Measurements from ENCODE around the gene RAB3B. TPM values are rescaled to one million over a fixed set of nuclear protein-coding genes. Genes with fewer than 3 reads are reported as not detected.
A peak's percentile ranks its signal among the peaks of the same experiment; 100 is the strongest.

The RAB3B gene
- total RNA-seq, 1 donor from 2014 or later = 20.4 TPM

- Histone ChIP-seq H3K9me3 (ENCODE audit: low read depth) (no peaks in the 10 kb centered on the region), H3K36me3 (no peaks in the 10 kb centered on the region), H3F3A (ENCODE audit: low read depth) (peaks cover 14% of the 10 kb centered on the region), H3K9ac (no peak overlapping the region), H3K27ac (no peak overlapping the region), H3K4me3 (peak overlapping the region; percentile 90), H2AFZ (replicated peaks) (peak overlapping the region; percentile 81), H4K20me1 (ENCODE audit: low read depth) (peaks cover 22% of the 10 kb centered on the region), H3K4me1 (peaks cover 10% of the 10 kb centered on the region), H3K79me2 (ENCODE audit: low read depth) (peaks cover 33% of the 10 kb centered on the region), H3K4me2 (peak overlapping the region; percentile 100), H3K27me3 (no peaks in the 10 kb centered on the region)
- DNase-seq (ENCODE audit: low spot score) = no peak
- TF ChIP-seq EZH2phosphoT487 (IDR thresholded peaks at IDR 0.05) = no peak
- TF ChIP-seq CTCF (IDR thresholded peaks at IDR 0.05) = no peak
- no peak for TF ChIP-seq EZH2 (IDR thresholded peaks at IDR 0.05)
- H3K36me3 Mint-ChIP-seq = peaks cover 9% of the 10 kb centered on the region
- H3K4me1 Mint-ChIP-seq = peaks cover 25% of the 10 kb centered on the region
- no peaks in the 10 kb centered on the region for H3K9me3 Mint-ChIP-seq
- peak overlapping the region; percentile 79 for H3K27ac Mint-ChIP-seq
- peak overlapping the region; percentile 94 for H3K4me3 Mint-ChIP-seq
- H3K27me3 Mint-ChIP-seq (ENCODE audit: insufficient read depth, low read depth) = no peaks in the 10 kb centered on the region
Observed at GRCh38 chr1:52034050-52034384, 43.5 kb upstream of the RAB3B start.

GRCh38 chr1:52033190-52034049 lies 42.9 kb upstream of the RAB3B start, which contains the start of gene KTI12:
Gene KTI12, minus strand, starts transcription at chr1:52033810. Its CDS starts 49 bp downstream, at chr1:52033761.
- peak within 1 kb of the TSS; percentile 81 for H2AFZ ChIP-seq (replicated peaks)
- peak within 1 kb of the TSS; percentile 64 for H3K9ac ChIP-seq
- H3K27me3 ChIP-seq = no peaks in the 10 kb centered on the region
- peak within 1 kb of the TSS; percentile 79 for H3K27ac Mint-ChIP-seq
- peaks cover 25% of the 10 kb centered on the region for H3K4me1 Mint-ChIP-seq
- peaks cover 10% of the 10 kb centered on the region for H3K4me1 ChIP-seq
- H3K36me3 ChIP-seq = no peaks in the 10 kb centered on the region
- H3K79me2 ChIP-seq (ENCODE audit: low read depth) = peaks cover 33% of the 10 kb centered on the region
- H3K27ac ChIP-seq = no peak within 1 kb of the TSS
- TF ChIP-seq EZH2phosphoT487 (IDR thresholded peaks at IDR 0.05) (no peak), EZH2 (IDR thresholded peaks at IDR 0.05) (no peak), CTCF (IDR thresholded peaks at IDR 0.05) (no peak)
- peaks cover 14% of the 10 kb centered on the region for H3F3A ChIP-seq (ENCODE audit: low read depth)
- no peaks in the 10 kb centered on the region for H3K9me3 Mint-ChIP-seq
- H3K27me3 Mint-ChIP-seq (ENCODE audit: insufficient read depth, low read depth) = no peaks in the 10 kb centered on the region
- H3K4me3 Mint-ChIP-seq = peak within 1 kb of the TSS; percentile 94
- DNase-seq (ENCODE audit: low spot score) = peak; percentile 89
- H3K36me3 Mint-ChIP-seq = peaks cover 7% of the 10 kb centered on the region
- peak within 1 kb of the TSS; percentile 90 for H3K4me3 ChIP-seq
- peak within 1 kb of the TSS; percentile 100 for H3K4me2 ChIP-seq
- H4K20me1 ChIP-seq (ENCODE audit: low read depth) = peaks cover 22% of the 10 kb centered on the region
- no peaks in the 10 kb centered on the region for H3K9me3 ChIP-seq (ENCODE audit: low read depth)

DNA sequence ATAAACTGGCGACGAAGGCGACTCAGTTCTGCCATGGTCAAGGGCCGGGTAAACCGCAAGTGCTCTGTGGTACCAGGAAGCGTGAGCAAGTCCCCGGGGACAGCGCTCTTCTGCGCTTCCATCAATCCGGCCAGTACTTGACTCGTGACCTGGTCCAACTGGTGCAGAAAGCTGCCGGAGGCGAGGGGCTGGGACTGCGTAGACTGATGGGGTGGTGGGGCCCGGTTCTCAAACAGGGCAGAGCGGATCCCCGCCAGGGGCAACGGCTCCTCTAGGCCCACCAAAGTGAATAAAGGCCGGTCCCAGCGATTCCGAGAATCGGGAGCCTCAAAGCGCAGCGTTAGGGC lies 42.3 kb upstream of the RAB3B start:
- Histone ChIP-seq H3K9me3 (ENCODE audit: low read depth) (no peaks in the 10 kb centered on the region), H3K4me2 (peak overlapping the region; percentile 100), H3K9ac (peak overlapping the region; percentile 64), H3F3A (ENCODE audit: low read depth) (peaks cover 14% of the 10 kb centered on the region), H2AFZ (replicated peaks) (peak overlapping the region; percentile 81), H3K79me2 (ENCODE audit: low read depth) (peaks cover 33% of the 10 kb centered on the region), H3K36me3 (no peaks in the 10 kb centered on the region), H4K20me1 (ENCODE audit: low read depth) (peaks cover 22% of the 10 kb centered on the region), H3K27me3 (no peaks in the 10 kb centered on the region), H3K4me1 (peaks cover 10% of the 10 kb centered on the region), H3K27ac (no peak overlapping the region), H3K4me3 (peak overlapping the region; percentile 90)
- peak overlapping the region; percentile 69 for H3K27ac Mint-ChIP-seq
- TF ChIP-seq EZH2 (IDR thresholded peaks at IDR 0.05) (no peak), CTCF (IDR thresholded peaks at IDR 0.05) (no peak), EZH2phosphoT487 (IDR thresholded peaks at IDR 0.05) (no peak)
- no peaks in the 10 kb centered on the region for H3K27me3 Mint-ChIP-seq (ENCODE audit: insufficient read depth, low read depth)
- peaks cover 25% of the 10 kb centered on the region for H3K4me1 Mint-ChIP-seq
- no peak for DNase-seq (ENCODE audit: low spot score)
- peaks cover 7% of the 10 kb centered on the region for H3K36me3 Mint-ChIP-seq
- H3K9me3 Mint-ChIP-seq = no peaks in the 10 kb centered on the region
- peak overlapping the region; percentile 94 for H3K4me3 Mint-ChIP-seq
